ENCODE measurements around the gene TRIM29.
"Not testable (repeated sequence)": the region's sequence is repeated elsewhere in the genome, so short reads cannot be mapped to it uniquely, and the experiment has no call there.

Gene TRIM29

GRCh38 chr11:120172054-120172911, 34.4 kb upstream of the TRIM29 start:
- DNase-seq (ENCODE audit: low read depth, low spot score): no peak

- no peak for DNase-seq (ENCODE audit: low read depth, low spot score)
Measured at GRCh38 chr11:120170741-120171261, 32.9 kb upstream of the TRIM29 start.

- no peak for DNase-seq (ENCODE audit: low read depth, low spot score)
Measured at GRCh38 chr11:120169981-120170698, 32.2 kb upstream of the TRIM29 start.

DNA sequence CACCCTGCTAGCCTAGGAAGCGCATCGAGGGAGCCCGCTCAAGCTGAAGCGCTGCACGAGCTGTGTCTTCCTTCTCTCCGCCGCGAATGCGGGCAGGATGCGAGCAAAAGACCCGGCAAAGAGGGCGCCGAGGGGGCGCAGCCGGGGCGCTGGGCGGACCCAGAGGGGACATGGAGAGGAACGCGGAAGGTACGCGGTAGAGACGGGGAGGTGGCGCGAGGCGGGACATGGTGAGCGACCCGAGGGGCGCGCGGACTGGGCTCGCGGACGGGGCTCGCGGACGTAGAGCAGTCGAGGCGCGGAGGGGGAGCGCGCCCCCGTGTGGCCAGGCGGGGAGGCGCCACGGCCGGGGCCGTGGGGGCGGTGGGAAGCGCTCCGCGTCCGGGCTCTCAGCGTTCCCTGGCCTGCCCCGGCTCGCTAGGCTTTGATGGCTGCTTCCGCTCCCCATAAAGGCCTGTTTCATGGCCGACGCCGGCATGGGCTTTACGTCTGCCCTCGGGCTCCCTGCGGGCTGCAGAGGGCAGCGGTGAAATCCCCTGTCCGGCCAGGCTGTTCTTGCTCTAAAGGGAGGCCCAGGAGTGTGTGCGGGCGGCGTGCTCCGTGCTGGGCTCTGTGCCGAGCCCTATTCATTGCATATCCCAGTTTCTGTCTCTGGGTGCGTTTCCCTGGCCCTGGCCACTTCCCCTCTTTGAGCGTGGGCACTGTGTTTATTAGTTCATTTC, 31.2 kb upstream of the TRIM29 start:
- no peak for DNase-seq (ENCODE audit: low read depth, low spot score)

DNA sequence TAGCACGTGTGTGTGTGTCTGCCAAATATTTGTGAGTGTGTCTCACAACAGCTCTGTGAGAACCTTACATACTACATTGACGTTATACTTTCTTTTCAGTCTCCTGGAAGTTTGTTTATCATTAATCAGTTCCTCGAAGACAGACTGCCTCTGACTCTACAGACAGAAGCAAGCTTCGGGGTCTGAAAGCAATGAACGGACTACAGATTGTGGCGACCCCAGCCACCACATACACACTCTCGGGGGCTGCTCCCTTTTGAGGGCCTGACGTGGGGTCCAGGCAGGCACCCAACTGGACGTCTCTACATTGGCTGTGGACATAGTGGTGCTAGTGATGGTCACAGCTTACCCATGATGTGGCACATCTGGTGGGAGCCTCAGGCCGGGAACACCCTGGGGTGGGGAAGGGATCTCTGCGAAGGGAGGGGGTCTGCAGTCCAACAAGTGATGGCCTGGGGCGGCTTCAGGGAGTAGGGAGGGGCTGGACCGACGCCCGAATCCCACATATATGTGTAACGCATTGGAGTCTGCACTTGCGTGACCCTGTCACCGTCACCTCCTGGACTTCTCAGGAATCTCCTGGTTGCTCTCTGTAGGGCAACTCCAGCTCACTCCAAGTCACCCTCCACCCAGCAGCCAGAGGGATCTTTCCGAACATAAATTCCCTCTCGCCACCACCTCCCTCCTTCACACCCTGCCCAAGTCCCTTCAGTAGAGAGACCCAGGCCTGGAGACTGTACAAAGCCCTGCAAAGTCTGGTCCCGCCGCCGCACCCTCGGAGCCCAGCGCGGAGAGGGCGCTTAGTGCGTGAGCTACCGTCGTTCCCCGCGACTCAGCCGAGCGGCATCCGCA, 30.4 kb upstream of the TRIM29 start:
- DNase-seq (ENCODE audit: low read depth, low spot score): no peak

DNA sequence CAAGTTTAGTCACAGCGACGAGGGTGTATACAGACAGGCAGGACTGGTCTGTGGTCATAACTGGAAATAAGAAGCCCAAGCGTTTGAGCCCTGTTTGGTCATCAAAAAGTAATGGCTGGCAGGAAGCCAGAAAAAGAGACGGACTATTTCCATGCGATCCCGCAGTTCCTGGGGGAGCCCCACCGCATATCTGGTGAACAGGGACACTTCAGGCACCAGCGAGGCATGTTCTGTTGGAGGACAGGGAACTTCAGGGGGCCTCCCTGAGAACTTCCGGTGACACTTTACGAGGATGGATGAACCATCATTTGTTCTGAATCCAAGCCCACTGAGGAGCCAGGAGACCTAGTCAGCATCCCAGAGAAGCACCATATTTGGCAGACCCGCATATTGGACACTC, 29.7 kb upstream of the TRIM29 start:
- no peak for DNase-seq (ENCODE audit: low read depth, low spot score)

- DNase-seq (ENCODE audit: low read depth, low spot score): no peak
Measured at GRCh38 chr11:120160436-120160835, 22.5 kb upstream of the TRIM29 start.

DNA sequence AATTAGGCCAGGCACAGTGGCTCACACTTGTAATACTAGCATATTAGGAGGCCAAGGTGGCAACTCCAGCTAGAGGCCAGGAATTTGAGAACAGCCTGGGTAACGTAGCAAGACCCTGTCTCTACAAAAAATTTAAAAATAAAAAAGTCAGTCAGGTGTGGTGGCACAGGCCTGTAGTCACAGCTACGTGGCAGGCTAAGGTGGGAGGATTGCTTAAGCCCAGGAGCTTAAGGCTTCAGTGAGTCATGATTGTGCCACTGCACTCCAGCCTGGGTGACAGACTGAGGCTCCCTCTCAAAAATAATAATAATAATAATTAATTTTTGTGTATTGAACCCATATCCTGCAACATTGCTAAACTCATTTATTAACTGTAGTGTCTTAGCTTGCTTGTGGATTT, 15.3 kb upstream of the TRIM29 start:
- DNase-seq (ENCODE audit: low read depth, low spot score): no peak

GRCh38 chr11:120151536-120151935, 13.6 kb upstream of the TRIM29 start:
- DNase-seq (ENCODE audit: low read depth, low spot score): no peak

DNA sequence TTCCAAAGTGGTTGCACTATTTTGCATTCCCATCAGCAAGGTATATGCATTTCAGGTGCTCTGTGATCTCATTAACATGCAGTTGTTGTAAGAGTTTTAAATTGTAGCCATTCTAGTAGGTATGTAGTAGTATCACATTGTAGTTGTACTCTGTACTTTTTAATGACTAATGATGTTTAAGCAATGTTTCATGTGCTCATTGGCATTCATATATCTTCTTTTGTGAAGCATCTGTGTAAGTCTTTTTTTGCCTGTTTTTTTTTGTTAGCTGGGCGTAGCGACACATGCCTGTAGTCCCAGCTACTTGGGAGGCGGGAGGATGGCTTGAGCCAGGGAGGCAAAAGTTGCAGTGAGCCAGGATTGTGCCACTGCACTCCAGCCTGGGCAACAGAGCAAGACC, 11.3 kb upstream of the TRIM29 start:
- no peak for DNase-seq (ENCODE audit: low read depth, low spot score)

- no peak for DNase-seq (ENCODE audit: low read depth, low spot score)
Measured at GRCh38 chr11:120147950-120148270, 10.0 kb upstream of the TRIM29 start.

DNA sequence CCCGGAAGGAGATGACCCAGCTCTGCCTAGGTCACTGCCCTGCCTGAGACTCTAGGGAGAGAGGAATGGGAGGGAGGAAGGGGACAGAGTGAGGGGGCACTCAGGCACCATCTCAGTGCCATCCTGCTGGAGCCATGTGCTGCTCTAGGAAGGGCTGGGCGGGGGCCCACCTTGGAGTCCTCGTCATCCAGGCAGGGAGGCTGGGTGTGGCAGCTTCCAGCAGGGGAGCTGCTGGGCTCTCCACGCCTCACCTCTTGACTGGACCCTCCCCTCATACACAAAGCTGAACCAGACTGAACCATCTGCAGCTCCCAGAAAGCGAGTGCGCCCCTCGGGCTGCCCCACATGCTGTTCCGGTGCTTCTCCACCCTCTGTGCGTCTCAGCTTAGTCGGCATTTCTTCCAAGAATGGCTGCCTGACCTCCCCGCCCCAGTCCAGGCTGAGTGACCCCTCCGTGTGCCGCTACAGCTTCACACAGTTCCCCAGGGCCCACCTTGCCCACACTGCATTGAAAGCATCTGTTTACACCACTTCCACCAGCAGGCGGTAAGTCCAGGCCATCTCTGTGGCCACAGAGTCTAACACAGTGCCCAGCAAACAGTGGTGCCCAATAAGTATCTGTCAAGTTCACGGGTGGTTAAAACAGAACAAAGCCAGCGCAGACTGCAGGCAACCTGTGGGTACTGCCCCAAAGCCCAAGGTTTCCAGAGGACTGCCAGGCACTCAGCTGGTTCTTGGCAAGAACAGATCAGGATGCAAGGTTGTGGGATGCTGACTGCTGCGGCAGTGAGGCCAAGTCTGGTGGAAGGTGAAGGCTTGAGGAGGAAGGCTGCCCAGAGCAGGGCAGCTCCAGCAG, 9.4 kb upstream of the TRIM29 start:
- no peak for DNase-seq (ENCODE audit: low read depth, low spot score)

DNA sequence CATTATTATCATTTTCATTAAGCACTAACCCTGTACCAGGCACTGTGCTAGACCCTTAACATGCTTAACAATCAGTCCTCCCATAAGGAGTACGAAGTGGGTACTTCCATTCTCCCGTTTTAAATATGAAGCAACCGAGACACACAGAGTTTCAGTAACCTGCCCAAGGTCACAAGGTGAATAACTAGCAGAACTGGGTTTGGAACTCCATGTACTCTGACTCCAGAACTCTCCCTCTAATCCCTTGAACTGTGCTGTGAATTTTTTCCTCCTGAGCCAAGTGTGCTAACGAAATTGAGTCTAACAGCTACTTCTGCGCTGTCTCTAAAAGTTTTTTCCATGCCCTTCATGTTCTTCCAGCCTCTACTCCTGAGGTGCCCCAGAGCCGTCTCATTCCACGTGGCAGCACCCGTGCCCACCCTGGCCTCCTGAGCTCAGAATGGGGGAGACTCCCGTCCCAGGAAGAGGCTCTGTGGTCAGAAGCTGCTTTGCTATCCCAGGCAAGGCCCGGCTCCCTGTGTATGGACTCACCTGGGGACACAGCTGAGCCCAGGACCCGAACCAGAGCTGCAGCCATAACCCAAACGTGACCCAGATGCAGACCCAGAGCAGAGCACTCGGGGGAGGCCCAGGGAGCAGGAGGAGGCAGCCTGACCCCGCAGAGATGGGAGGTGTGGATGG, 8.6 kb upstream of the TRIM29 start:
- no peak for DNase-seq (ENCODE audit: low read depth, low spot score)

- DNase-seq (ENCODE audit: low read depth, low spot score): no peak
Measured at GRCh38 chr11:120144501-120144900, 6.6 kb upstream of the TRIM29 start.

- not testable (repeated sequence) for DNase-seq (ENCODE audit: low read depth, low spot score)
Measured at GRCh38 chr11:120143472-120143871, 5.6 kb upstream of the TRIM29 start.

DNA sequence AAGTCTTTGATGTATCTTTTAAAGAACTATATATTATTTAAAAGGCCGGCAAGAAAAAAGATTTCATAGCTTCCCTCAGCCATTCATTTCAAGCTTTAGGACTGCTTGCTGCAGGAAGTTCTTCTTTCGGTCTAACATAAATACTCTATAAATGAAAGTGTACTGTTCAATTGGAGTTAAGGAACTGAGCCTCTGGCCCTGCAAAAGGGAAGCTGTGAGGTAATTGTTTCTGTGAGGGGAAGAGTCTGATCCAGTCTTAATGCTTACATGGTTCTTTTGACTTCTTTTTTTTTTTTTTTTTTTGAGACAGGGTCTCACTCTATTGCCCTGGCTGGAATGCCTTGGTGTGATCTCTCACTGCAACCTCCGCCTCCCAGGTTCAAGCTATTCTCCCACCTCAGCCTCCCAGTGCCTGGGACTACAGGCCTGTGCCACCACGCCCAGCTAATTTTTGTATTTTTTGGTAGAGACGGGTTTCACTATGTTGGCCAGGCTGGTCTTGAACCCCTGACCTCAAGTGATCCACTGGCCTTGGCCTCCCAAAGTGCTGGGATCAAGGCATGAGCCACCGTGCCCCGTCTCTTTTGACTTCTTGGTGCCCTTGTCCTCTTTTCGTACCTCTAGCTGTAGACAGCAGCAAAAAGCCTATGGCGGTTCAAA, 4.7 kb upstream of the TRIM29 start:
- no peak for DNase-seq (ENCODE audit: low read depth, low spot score)

GRCh38 chr11:120141768-120142423, 4.0 kb upstream of the TRIM29 start:
- DNase-seq (ENCODE audit: low read depth, low spot score): no peak

DNA sequence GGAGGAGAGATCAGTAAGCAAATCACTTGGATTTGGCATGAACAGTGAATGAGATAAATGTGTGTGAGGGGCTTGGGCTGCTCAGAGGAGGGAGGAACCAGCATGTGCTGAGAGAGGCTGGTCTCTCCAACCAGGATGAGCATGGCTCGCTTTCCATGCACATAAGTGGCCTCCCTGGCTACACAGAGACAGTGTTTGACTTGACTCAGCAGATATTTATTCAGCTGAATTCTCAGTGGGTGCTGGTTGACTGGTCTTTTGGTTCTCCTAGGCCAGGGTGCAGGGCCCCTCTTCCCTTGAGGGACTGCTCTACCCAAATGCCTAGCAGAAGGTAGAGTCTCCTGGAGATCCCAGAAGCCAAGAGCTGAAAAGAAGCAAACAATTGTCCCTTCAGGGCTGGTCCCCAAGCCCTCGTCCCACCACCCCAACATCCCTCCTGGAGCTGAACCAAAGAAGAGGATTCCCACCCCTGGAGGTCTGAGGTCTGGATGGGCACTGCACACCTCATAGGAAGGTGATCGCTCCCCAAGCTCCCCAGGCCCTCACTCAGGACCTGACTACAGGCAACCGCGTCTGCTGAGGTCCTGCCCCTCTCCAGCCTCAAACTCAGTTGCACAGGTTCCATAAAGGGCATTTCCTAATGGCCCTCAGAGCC, 3.3 kb upstream of the TRIM29 start:
- DNase-seq (ENCODE audit: low read depth, low spot score): no peak
